ENCODE data around the gene MRTFB. TPM values are rescaled to one million over a fixed set of nuclear protein-coding genes. Genes with fewer than 3 reads are reported as not detected.

The MRTFB gene
- total and polyA plus RNA-seq, 2 experiments from 2014 or later = 13.9 to 22.2 TPM

DNA sequence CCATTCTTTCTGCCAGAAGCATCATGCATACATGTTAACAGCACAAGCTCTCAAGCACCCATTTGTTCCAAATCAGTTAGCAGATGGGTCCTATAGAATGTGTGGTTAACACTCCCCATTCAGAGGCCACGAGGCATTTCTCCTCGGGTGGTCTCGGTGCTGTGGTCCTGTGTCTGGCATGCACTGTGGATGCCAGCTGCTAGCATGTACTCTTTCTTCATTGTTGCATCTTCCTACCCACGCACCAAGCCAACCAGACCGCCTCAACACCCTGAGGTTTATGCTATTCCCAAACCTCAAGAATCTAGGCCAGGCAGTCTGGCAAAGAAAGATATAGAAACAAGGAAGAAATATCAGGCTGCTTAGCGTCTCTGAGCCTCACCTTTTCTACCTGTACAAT, 27.8 kb upstream of the MRTFB start:
- no peaks in the 10 kb centered on the region for H3K4me1 Mint-ChIP-seq
- H3F3A ChIP-seq (replicated peaks; ENCODE audit: low read depth) = no peaks in the 10 kb centered on the region
- H3K27ac Mint-ChIP-seq = no peak overlapping the region
- no peak overlapping the region for H3K27ac ChIP-seq (ENCODE audit: low read depth)
- DNase-seq (ENCODE audit: low spot score) (no peak), ATAC-seq (no peak)
- no peaks in the 10 kb centered on the region for H3K79me2 ChIP-seq (replicated peaks; ENCODE audit: insufficient read depth)
- H3K4me3 ChIP-seq = no peak overlapping the region
- peaks cover 4% of the 10 kb centered on the region for H3K27me3 Mint-ChIP-seq (ENCODE audit: insufficient read depth, low read depth, poor library complexity)
- peaks cover 2% of the 10 kb centered on the region; the same call in 2 of the 3 replicates for H3K9me3 Mint-ChIP-seq
- no peaks in the 10 kb centered on the region for H3K36me3 ChIP-seq (ENCODE audit: insufficient read depth)
- H4K20me1 ChIP-seq (replicated peaks; ENCODE audit: insufficient read depth) = no peaks in the 10 kb centered on the region
- H3K27me3 ChIP-seq (ENCODE audit: insufficient read depth) = no peaks in the 10 kb centered on the region
- H3K36me3 Mint-ChIP-seq (ENCODE audit: low read depth) = no peaks in the 10 kb centered on the region; the same call in 2 of the 3 replicates
- H2AFZ ChIP-seq = no peak overlapping the region
- no peak overlapping the region for H3K4me3 Mint-ChIP-seq
- H3K4me2 ChIP-seq = no peak overlapping the region
- H3K4me1 ChIP-seq (ENCODE audit: insufficient read depth) = no peaks in the 10 kb centered on the region
- TF ChIP-seq EZH2phosphoT487 (IDR thresholded peaks at IDR 0.05; ENCODE audit: unreplicated experiment) = no peak
- TF ChIP-seq, protein P1, sequence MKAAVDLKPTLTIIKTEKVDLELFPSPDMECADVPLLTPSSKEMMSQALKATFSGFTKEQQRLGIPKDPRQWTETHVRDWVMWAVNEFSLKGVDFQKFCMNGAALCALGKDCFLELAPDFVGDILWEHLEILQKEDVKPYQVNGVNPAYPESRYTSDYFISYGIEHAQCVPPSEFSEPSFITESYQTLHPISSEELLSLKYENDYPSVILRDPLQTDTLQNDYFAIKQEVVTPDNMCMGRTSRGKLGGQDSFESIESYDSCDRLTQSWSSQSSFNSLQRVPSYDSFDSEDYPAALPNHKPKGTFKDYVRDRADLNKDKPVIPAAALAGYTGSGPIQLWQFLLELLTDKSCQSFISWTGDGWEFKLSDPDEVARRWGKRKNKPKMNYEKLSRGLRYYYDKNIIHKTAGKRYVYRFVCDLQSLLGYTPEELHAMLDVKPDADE (IDR thresholded peaks at IDR 0.05) = no peak
- TF ChIP-seq STAT1 (IDR thresholded peaks at IDR 0.05; ENCODE audit: unreplicated experiment) = no peak
- no peak for TF ChIP-seq JUNB (IDR thresholded peaks at IDR 0.05; ENCODE audit: unreplicated experiment)
- TF ChIP-seq EZH2 (IDR thresholded peaks at IDR 0.05; ENCODE audit: low read depth, unreplicated experiment) = no peak
- TF ChIP-seq, protein P2, sequence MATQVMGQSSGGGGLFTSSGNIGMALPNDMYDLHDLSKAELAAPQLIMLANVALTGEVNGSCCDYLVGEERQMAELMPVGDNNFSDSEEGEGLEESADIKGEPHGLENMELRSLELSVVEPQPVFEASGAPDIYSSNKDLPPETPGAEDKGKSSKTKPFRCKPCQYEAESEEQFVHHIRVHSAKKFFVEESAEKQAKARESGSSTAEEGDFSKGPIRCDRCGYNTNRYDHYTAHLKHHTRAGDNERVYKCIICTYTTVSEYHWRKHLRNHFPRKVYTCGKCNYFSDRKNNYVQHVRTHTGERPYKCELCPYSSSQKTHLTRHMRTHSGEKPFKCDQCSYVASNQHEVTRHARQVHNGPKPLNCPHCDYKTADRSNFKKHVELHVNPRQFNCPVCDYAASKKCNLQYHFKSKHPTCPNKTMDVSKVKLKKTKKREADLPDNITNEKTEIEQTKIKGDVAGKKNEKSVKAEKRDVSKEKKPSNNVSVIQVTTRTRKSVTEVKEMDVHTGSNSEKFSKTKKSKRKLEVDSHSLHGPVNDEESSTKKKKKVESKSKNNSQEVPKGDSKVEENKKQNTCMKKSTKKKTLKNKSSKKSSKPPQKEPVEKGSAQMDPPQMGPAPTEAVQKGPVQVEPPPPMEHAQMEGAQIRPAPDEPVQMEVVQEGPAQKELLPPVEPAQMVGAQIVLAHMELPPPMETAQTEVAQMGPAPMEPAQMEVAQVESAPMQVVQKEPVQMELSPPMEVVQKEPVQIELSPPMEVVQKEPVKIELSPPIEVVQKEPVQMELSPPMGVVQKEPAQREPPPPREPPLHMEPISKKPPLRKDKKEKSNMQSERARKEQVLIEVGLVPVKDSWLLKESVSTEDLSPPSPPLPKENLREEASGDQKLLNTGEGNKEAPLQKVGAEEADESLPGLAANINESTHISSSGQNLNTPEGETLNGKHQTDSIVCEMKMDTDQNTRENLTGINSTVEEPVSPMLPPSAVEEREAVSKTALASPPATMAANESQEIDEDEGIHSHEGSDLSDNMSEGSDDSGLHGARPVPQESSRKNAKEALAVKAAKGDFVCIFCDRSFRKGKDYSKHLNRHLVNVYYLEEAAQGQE (IDR thresholded peaks at IDR 0.05; ENCODE audit: unreplicated experiment) = no peak
- no peak for TF ChIP-seq POLR2AphosphoS5 (IDR thresholded peaks at IDR 0.05; ENCODE audit: low read depth)
- no peak for TF ChIP-seq NANOG (IDR thresholded peaks at IDR 0.05; ENCODE audit: borderline replicate concordance)
- TF ChIP-seq, protein P3, sequence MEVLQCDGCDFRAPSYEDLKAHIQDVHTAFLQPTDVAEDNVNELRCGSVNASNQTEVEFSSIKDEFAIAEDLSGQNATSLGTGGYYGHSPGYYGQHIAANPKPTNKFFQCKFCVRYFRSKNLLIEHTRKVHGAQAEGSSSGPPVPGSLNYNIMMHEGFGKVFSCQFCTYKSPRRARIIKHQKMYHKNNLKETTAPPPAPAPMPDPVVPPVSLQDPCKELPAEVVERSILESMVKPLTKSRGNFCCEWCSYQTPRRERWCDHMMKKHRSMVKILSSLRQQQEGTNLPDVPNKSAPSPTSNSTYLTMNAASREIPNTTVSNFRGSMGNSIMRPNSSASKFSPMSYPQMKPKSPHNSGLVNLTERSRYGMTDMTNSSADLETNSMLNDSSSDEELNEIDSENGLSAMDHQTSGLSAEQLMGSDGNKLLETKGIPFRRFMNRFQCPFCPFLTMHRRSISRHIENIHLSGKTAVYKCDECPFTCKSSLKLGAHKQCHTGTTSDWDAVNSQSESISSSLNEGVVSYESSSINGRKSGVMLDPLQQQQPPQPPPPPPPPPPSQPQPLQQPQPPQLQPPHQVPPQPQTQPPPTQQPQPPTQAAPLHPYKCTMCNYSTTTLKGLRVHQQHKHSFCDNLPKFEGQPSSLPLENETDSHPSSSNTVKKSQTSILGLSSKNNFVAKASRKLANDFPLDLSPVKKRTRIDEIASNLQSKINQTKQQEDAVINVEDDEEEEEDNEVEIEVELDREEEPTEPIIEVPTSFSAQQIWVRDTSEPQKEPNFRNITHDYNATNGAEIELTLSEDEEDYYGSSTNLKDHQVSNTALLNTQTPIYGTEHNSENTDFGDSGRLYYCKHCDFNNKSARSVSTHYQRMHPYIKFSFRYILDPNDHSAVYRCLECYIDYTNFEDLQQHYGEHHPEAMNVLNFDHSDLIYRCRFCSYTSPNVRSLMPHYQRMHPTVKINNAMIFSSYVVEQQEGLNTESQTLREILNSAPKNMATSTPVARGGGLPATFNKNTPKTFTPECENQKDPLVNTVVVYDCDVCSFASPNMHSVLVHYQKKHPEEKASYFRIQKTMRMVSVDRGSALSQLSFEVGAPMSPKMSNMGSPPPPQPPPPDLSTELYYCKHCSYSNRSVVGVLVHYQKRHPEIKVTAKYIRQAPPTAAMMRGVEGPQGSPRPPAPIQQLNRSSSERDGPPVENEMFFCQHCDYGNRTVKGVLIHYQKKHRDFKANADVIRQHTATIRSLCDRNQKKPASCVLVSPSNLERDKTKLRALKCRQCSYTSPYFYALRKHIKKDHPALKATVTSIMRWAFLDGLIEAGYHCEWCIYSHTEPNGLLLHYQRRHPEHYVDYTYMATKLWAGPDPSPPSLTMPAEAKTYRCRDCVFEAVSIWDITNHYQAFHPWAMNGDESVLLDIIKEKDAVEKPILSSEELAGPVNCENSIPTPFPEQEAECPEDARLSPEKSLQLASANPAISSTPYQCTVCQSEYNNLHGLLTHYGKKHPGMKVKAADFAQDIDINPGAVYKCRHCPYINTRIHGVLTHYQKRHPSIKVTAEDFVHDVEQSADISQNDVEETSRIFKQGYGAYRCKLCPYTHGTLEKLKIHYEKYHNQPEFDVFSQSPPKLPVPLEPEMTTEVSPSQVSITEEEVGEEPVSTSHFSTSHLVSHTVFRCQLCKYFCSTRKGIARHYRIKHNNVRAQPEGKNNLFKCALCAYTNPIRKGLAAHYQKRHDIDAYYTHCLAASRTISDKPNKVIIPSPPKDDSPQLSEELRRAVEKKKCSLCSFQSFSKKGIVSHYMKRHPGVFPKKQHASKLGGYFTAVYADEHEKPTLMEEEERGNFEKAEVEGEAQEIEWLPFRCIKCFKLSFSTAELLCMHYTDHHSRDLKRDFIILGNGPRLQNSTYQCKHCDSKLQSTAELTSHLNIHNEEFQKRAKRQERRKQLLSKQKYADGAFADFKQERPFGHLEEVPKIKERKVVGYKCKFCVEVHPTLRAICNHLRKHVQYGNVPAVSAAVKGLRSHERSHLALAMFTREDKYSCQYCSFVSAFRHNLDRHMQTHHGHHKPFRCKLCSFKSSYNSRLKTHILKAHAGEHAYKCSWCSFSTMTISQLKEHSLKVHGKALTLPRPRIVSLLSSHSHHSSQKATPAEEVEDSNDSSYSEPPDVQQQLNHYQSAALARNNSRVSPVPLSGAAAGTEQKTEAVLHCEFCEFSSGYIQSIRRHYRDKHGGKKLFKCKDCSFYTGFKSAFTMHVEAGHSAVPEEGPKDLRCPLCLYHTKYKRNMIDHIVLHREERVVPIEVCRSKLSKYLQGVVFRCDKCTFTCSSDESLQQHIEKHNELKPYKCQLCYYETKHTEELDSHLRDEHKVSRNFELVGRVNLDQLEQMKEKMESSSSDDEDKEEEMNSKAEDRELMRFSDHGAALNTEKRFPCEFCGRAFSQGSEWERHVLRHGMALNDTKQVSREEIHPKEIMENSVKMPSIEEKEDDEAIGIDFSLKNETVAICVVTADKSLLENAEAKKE (CRISPR knock-in tag; IDR thresholded peaks at IDR 0.05) = no peak
- TF ChIP-seq, protein P4, sequence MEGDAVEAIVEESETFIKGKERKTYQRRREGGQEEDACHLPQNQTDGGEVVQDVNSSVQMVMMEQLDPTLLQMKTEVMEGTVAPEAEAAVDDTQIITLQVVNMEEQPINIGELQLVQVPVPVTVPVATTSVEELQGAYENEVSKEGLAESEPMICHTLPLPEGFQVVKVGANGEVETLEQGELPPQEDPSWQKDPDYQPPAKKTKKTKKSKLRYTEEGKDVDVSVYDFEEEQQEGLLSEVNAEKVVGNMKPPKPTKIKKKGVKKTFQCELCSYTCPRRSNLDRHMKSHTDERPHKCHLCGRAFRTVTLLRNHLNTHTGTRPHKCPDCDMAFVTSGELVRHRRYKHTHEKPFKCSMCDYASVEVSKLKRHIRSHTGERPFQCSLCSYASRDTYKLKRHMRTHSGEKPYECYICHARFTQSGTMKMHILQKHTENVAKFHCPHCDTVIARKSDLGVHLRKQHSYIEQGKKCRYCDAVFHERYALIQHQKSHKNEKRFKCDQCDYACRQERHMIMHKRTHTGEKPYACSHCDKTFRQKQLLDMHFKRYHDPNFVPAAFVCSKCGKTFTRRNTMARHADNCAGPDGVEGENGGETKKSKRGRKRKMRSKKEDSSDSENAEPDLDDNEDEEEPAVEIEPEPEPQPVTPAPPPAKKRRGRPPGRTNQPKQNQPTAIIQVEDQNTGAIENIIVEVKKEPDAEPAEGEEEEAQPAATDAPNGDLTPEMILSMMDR (conservative IDR thresholded peaks at IDR 0.05; ENCODE audit: low read depth in 2 of 2) = no peak
- peaks cover 7% of the 10 kb centered on the region; the same call in 1 of the 2 replicates for H3K9me2 ChIP-seq (ENCODE audit: insufficient read depth)
